Adipocyte (in vitro differentiated cells): ENCODE results near the gene CNIH2.
A peak's percentile ranks its signal among the peaks of the same experiment; 100 is the strongest.
"Not testable (repeated sequence)": the region's sequence is repeated elsewhere in the genome, so short reads cannot be mapped to it uniquely, and the experiment has no call there.

Source experiments
- DNase-seq: peaks from one replicate; pipeline ENCODE4 v3.0.0-alpha.2; 2015; ENCODE audit warnings: low read depth
- H3K27me3 ChIP-seq: replicated peaks from 2 replicates; pipeline ENCODE4 v1.7.0; 2013; ENCODE audit warnings: mild to moderate bottlenecking, low read length, moderate library complexity; ENCODE audit not compliant: control insufficient read depth, insufficient read depth
- H3K36me3 ChIP-seq: 2 replicates; pipeline ENCODE4 v1.7.0; 2013; ENCODE audit warnings: low read length, mild to moderate bottlenecking, moderate library complexity; ENCODE audit not compliant: control insufficient read depth, insufficient read depth, severe bottlenecking
- H3K4me1 ChIP-seq: 2 replicates; pipeline ENCODE4 v1.7.0; 2013; ENCODE audit warnings: mild to moderate bottlenecking, low read length, moderate library complexity; ENCODE audit not compliant: control insufficient read depth, insufficient read depth
- H3K4me3 ChIP-seq: 2 replicates; pipeline ENCODE4 v1.7.0; 2013; ENCODE audit warnings: mild to moderate bottlenecking, low read length, moderate library complexity
- H3K9ac ChIP-seq: 2 replicates; pipeline ENCODE4 v1.7.0; 2013; ENCODE audit warnings: mild to moderate bottlenecking, low read length, moderate library complexity
- H3K9me3 ChIP-seq: 2 replicates; pipeline ENCODE4 v1.7.0; 2013; ENCODE audit warnings: mild to moderate bottlenecking, low read length, moderate library complexity; ENCODE audit not compliant: control insufficient read depth

Gene CNIH2

GRCh38 chr11:66318600-66318970 is 40.6 kb downstream of the CNIH2 start:
- H3K4me3 ChIP-seq: peak overlapping the region; percentile 26
- no peaks in the 10 kb centered on the region for H3K27me3 ChIP-seq
- H3K4me1 ChIP-seq: peaks cover 44% of the 10 kb centered on the region
- H3K9ac ChIP-seq: peak overlapping the region; percentile 86
- peaks cover 13% of the 10 kb centered on the region for H3K36me3 ChIP-seq
- H3K9me3 ChIP-seq: no peaks in the 10 kb centered on the region
- DNase-seq: no peak

DNA sequence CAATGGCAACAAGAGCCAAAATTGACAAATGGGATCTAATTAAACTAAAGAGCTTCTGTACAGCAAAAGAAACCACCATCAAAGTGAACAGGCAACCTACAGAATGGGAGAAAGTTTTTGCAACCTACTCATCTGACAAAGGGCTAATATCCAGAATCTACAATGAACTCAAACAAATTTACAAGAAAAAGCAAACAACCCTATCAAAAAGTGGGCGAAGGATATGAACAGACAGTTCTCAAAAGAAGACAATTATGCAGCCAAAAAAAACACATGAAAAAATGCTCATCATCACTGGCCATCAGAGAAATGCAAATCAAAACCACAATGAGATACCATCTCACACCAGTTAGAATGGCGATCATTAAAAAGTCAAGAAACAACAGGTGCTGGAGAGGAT is 42.3 kb downstream of the CNIH2 start:
- not testable (repeated sequence) for H3K36me3 ChIP-seq, H3K9ac ChIP-seq, H3K4me3 ChIP-seq, DNase-seq, H3K9me3 ChIP-seq, H3K27me3 ChIP-seq
- H3K4me1 ChIP-seq: peaks cover 58% of the 10 kb centered on the region

GRCh38 chr11:66320748-66321147 is 42.8 kb downstream of the CNIH2 start:
- H3K36me3 ChIP-seq, H3K9me3 ChIP-seq, H3K27me3 ChIP-seq, DNase-seq, H3K9ac ChIP-seq, H3K4me3 ChIP-seq: not testable (repeated sequence)
- H3K4me1 ChIP-seq: peaks cover 63% of the 10 kb centered on the region

DNA sequence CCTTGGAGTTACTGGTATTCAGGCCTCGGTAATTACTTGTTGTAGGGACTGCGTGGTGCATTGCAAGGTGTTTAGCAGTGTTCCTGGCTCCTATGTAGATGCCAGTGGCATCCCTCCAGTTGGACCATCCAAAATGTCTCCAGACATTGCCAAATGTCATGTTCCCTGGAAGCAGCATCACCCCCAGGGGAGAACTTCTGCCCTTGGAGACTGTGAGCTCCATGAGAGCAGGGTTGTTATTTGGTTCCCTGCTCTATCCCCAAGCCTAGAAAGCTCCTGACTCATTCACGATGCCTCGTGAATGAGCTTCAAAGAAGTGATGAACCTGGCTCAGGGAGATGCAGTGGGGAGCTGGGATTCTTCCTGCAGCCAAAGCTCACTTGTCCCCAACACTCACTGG is 43.6 kb downstream of the CNIH2 start:
- H3K9me3 ChIP-seq: no peaks in the 10 kb centered on the region
- no peaks in the 10 kb centered on the region for H3K27me3 ChIP-seq
- peaks cover 67% of the 10 kb centered on the region for H3K4me1 ChIP-seq
- peak overlapping the region; percentile 76 for H3K9ac ChIP-seq
- H3K4me3 ChIP-seq: peak overlapping the region; percentile 15
- DNase-seq: no peak
- no peaks in the 10 kb centered on the region for H3K36me3 ChIP-seq

DNA sequence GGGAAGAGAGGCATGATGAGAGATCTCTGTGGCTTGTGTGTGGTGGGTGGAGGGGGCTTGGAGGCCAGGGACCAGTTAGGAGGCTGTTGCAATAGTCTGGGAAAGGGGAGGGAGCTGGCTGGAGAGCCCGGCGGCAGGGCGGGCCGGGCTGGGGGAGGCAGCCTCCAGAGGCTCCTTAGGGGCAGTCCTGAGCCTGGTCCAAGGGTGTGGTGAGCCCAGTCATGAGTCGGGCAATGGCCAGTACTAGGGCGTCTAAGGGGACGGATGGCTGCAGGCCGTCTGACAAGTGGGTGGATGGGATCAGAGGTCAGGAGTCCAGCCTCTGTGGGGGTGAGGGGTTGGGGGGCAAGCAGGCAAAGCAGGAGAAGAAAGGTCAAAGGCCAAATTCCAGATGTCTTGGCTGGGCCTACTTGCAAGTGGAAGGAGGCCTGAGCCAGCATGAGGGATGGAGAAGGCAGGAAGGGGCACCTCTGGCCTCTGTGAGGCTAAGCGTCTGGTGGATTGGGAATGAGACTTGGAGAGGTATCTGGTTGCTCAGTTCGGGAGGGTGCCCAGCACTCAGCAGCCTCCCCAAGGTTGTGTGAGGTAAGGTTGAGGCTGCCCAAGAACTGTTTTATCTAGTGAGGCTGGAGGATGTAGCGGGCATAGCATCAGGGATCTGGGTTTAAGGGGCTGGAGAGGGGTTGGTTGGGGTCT is 44.9 kb downstream of the CNIH2 start:
- Histone ChIP-seq H3K27me3 (no peaks in the 10 kb centered on the region), H3K9ac (peak overlapping the region; percentile 76), H3K36me3 (no peaks in the 10 kb centered on the region), H3K9me3 (no peaks in the 10 kb centered on the region), H3K4me3 (no peak overlapping the region), H3K4me1 (peaks cover 70% of the 10 kb centered on the region)
- peak; percentile 33 for DNase-seq

- no peak for DNase-seq
- Histone ChIP-seq H3K4me1 (peaks cover 70% of the 10 kb centered on the region), H3K4me3 (no peak overlapping the region), H3K9ac (no peak overlapping the region), H3K9me3 (no peaks in the 10 kb centered on the region), H3K36me3 (no peaks in the 10 kb centered on the region), H3K27me3 (no peaks in the 10 kb centered on the region)
These were observed 45.7 kb downstream of the CNIH2 start for GRCh38 chr11:66323684-66324083.

- peak; percentile 67 for DNase-seq
- Histone ChIP-seq H3K27me3 (no peaks in the 10 kb centered on the region), H3K4me1 (peaks cover 67% of the 10 kb centered on the region), H3K9me3 (no peaks in the 10 kb centered on the region), H3K4me3 (peak overlapping the region; percentile 16), H3K9ac (peak overlapping the region; percentile 70), H3K36me3 (no peaks in the 10 kb centered on the region)
These were observed 46.7 kb downstream of the CNIH2 start for GRCh38 chr11:66324664-66325063.

DNA sequence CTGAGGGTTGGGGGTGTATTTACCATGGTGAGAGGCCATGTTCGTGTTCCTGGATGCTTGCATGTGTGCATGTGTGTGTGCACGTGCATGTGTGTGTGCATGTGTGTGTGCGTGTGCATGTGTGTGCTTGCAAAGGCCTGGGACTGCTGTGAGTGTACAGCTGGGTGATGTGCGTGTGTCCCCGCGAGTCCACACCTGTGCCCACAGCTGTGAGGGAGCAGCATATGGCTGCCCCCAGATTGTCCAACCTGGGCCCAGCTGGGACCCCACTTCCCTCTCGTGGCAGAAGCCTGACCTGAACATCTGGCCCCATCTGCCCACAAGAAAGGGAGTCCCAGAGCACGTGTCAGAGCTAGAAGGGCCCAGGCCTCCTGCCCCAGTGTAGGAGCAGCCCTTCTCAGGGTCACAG is 47.3 kb downstream of the CNIH2 start:
- H3K4me3 ChIP-seq: peak overlapping the region; percentile 16
- no peak for DNase-seq

DNA sequence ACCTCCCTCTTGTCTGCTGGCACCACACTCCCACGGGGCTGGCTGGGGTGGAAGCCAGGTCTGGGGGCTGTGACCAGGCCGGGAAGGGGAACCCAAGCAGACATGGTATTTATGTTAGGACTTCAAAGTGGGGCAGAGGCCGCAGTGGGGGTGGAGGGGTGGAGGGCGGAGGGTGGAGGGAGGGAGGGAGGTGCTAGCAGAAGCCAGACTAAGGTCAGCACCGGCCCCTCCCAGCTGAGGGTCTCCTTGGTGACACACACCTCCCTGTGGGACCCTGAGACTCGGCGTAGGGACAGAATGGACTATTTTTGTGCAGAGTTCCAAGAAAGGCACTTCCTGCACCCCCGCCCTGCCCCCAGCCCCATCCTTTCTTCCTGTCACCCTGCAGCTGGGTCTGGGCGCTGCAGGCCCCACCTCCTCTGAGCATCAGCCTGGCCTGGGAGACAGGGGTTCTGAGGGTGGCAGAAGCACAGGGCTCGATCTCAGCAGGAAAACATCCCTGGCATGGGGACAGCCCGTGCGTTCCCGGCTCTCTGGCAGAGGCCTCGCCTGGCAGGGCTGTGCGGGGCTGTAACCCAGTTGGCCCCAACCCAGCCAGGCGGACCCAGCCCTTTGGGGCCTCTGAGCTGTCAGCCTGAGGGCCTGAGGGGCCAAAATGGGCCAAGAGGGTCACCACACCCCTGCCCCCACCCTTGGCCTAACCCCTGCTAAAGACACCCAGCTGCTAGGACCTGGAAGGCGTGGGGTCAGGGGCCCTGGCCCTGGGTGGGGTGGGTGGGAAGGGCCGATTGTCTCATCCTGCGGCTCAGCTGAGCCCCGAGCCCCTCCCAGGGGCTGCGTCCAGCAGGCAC is 48.5 kb downstream of the CNIH2 start:
- Histone ChIP-seq H3K36me3 (peaks cover 2% of the 10 kb centered on the region), H3K4me1 (peaks cover 65% of the 10 kb centered on the region), H3K27me3 (no peaks in the 10 kb centered on the region), H3K9me3 (no peaks in the 10 kb centered on the region), H3K9ac (peak overlapping the region; percentile 75), H3K4me3 (peak overlapping the region; percentile 7)
- DNase-seq: peak; percentile 77

More for the DNA sequence above, 47.3 kb downstream of the CNIH2 start:
- H3K9ac ChIP-seq: peak overlapping the region; percentile 70
- no peaks in the 10 kb centered on the region for H3K27me3 ChIP-seq
- no peaks in the 10 kb centered on the region for H3K9me3 ChIP-seq
- peaks cover 67% of the 10 kb centered on the region for H3K4me1 ChIP-seq
- H3K36me3 ChIP-seq: no peaks in the 10 kb centered on the region

GRCh38 chr11:66327171-66328030 is 49.4 kb downstream of the CNIH2 start:
- Histone ChIP-seq H3K36me3 (peaks cover 11% of the 10 kb centered on the region), H3K9ac (peak overlapping the region; percentile 75), H3K27me3 (no peaks in the 10 kb centered on the region), H3K9me3 (no peaks in the 10 kb centered on the region), H3K4me3 (peak overlapping the region; percentile 7), H3K4me1 (peaks cover 56% of the 10 kb centered on the region)
- DNase-seq: peak; percentile 73

GRCh38 chr11:66328031-66328301 is 50.0 kb downstream of the CNIH2 start:
- Histone ChIP-seq H3K4me3 (peak overlapping the region; percentile 7), H3K36me3 (peaks cover 16% of the 10 kb centered on the region), H3K4me1 (peaks cover 53% of the 10 kb centered on the region), H3K27me3 (no peaks in the 10 kb centered on the region), H3K9ac (peak overlapping the region; percentile 75), H3K9me3 (no peaks in the 10 kb centered on the region)
- DNase-seq: no peak
